A549 (cell line): ENCODE data around the gene ARID1B. TPM values are rescaled to one million over a fixed set of nuclear protein-coding genes. Genes with fewer than 3 reads are reported as not detected.

Source experiments
- ATAC-seq, 2 experiments: fragments of 200-7000 bp in 1 of 2; fragments of >200 bp in 1 of 2; cut with Nextera tagmentation in 1 of 2; cut with Tn5 transposase in 1 of 2; 3 replicates each; pipeline versions ENCODE4 v1.8.0 to v1.9.1; 2018 to 2020; ENCODE audit warnings: mild to moderate bottlenecking in 1 of 2, moderate library complexity in 1 of 2
- CTCF ChIA-PET: fragments of 300-600 bp; sonication (Branson Sonifier 250); formaldehyde crosslinking; extraction: SDS; loops from one replicate; lab custom pipeline; 2021; ENCODE audit warnings: antibody characterized with exemption, inconsistent platforms; lab: Yijun Ruan, JAX
- POLR2A ChIA-PET: fragments of 350-600 bp; formaldehyde crosslinking; extraction: SDS; loops from one replicate; lab custom pipeline; 2021; ENCODE audit warnings: antibody characterized with exemption, inconsistent platforms; lab: Yijun Ruan, JAX
- DNase-seq, 2 experiments: peaks; one replicate each; pipeline versions ENCODE4 v3.0.0 to v3.0.0-alpha.2; 2011 to 2016; ENCODE audit warnings: low read depth in 1 of 2, low spot score in 1 of 2
- FAIRE-seq: peaks from 2 replicates; lab custom pipeline; 2011; peaks lifted over from hg19 to GRCh38; lab: Jason Lieb, UNC
- H3K27ac ChIP-seq, 2 experiments: fragments of >200 bp; sonication (Bioruptor Twin); formaldehyde crosslinking; 3 replicates each; pipeline ENCODE4 v1.5.1; 2016 to 2017
- H3K4me1 ChIP-seq: fragments of >200 bp; sonication (Bioruptor Twin); formaldehyde crosslinking; 3 replicates; pipeline ENCODE4 v1.6.1; 2016
- H3K4me2 ChIP-seq: fragments of >200 bp; sonication (Bioruptor Twin); formaldehyde crosslinking; 3 replicates; pipeline ENCODE4 v1.6.1; 2016
- H3K4me3 ChIP-seq: fragments of >200 bp; sonication (Bioruptor Twin); formaldehyde crosslinking; 3 replicates; pipeline ENCODE4 v1.5.1; 2016
- H3K9me3 ChIP-seq: fragments of >200 bp; sonication (Bioruptor Twin); formaldehyde crosslinking; 3 replicates; pipeline ENCODE4 v1.6.1; 2016
- ATOH8 ChIP-seq: fragments of 250-450 bp; sonication (Bioruptor Pico); IDR thresholded peaks from 2 replicates; pipeline ENCODE4 v1.5.0; 2020; ENCODE audit warnings: low read depth, mild to moderate bottlenecking, moderate library complexity
- BHLHE40 ChIP-seq: IDR thresholded peaks from 2 replicates; pipeline ENCODE4 v1.6.1; 2012; ENCODE audit warnings: low read depth, low read length, inconsistent platforms
- CBX2 ChIP-seq: fragments of 200-600 bp; sonication (generic); IDR thresholded peaks from 2 replicates; pipeline ENCODE4 v1.6.1; 2016; ENCODE audit warnings: low read depth, mild to moderate bottlenecking, borderline replicate concordance
- CBX8 ChIP-seq: fragments of 200-600 bp; sonication (generic); IDR thresholded peaks from 2 replicates; pipeline ENCODE4 v1.6.1; 2016
- CEBPB ChIP-seq, 2 experiments: fragments of >200 bp in 1 of 2; sonication (Bioruptor Twin) in 1 of 2; formaldehyde crosslinking in 1 of 2; IDR thresholded peaks; 2 replicates each; pipeline ENCODE4 v1.6.1; 2012 to 2016
- EP300 ChIP-seq, 2 experiments: fragments of >200 bp; sonication (Bioruptor Twin); formaldehyde crosslinking; IDR thresholded peaks; 2 replicates in 1 of 2; 3 replicates in 1 of 2; pipeline ENCODE4 v1.6.1; 2016 to 2017
- HEYL ChIP-seq: fragments of 250-450 bp; sonication (Bioruptor Pico); IDR thresholded peaks from 2 replicates; pipeline ENCODE4 v1.8.0; 2021; ENCODE audit warnings: mild to moderate bottlenecking, moderate library complexity
- HOXA7 ChIP-seq: fragments of 250-450 bp; sonication (Bioruptor Pico); IDR thresholded peaks from 2 replicates; pipeline ENCODE4 v1.5.0; 2020; ENCODE audit warnings: mild to moderate bottlenecking, moderate library complexity
- HOXB5 ChIP-seq: fragments of 250-450 bp; sonication (Bioruptor Pico); IDR thresholded peaks from 2 replicates; pipeline ENCODE4 v1.5.0; 2020; ENCODE audit warnings: mild to moderate bottlenecking, moderate library complexity
- JUNB ChIP-seq: fragments of >200 bp; sonication (Bioruptor Twin); formaldehyde crosslinking; IDR thresholded peaks from 2 replicates; pipeline ENCODE4 v1.6.1; 2016
- KDM1A ChIP-seq: fragments of 200-600 bp; sonication (generic); IDR thresholded peaks from 2 replicates; pipeline ENCODE4 v1.6.1; 2016; ENCODE audit warnings: low read depth, mild to moderate bottlenecking
- KDM5A ChIP-seq: fragments of 200-600 bp; sonication (generic); IDR thresholded peaks from 2 replicates; pipeline ENCODE4 v1.6.1; 2016; ENCODE audit warnings: antibody characterized with exemption, mild to moderate bottlenecking
- MAFK ChIP-seq: fragments of 450-650 bp; IDR thresholded peaks from 2 replicates; pipeline ENCODE4 v1.6.1; 2014; ENCODE audit not compliant: partially characterized antibody
- MAX ChIP-seq: IDR thresholded peaks from 2 replicates; pipeline ENCODE4 v1.6.1; 2012
- NFE2L2 ChIP-seq: fragments of 150-350 bp; conservative IDR thresholded peaks from 2 replicates; pipeline ENCODE4 v1.6.1; 2014; ENCODE audit warnings: low read length
- PHF8 ChIP-seq: fragments of 200-600 bp; sonication (generic); IDR thresholded peaks from 2 replicates; pipeline ENCODE4 v1.6.1; 2016; ENCODE audit warnings: low read depth, mild to moderate bottlenecking, antibody characterized with exemption, moderate library complexity, borderline replicate concordance
- RAD21 ChIP-seq, 2 experiments: fragments of >200 bp in 1 of 2; sonication (Bioruptor Twin) in 1 of 2; formaldehyde crosslinking in 1 of 2; IDR thresholded peaks in 1 of 2; conservative IDR thresholded peaks in 1 of 2; 2 replicates in 1 of 2; 3 replicates in 1 of 2; pipeline ENCODE4 v1.6.1; 2012 to 2018; ENCODE audit warnings: inconsistent platforms in 1 of 2
- RARB ChIP-seq: fragments of 250-450 bp; sonication (Bioruptor Pico); IDR thresholded peaks from 2 replicates; pipeline ENCODE4 v1.8.0; 2021; ENCODE audit warnings: mild to moderate bottlenecking, moderate library complexity
- REST ChIP-seq: fragments of 200-600 bp; sonication (generic); IDR thresholded peaks from 2 replicates; pipeline ENCODE4 v1.6.1; 2016; ENCODE audit warnings: antibody characterized with exemption, mild to moderate bottlenecking, moderate library complexity
- RNF2 ChIP-seq: fragments of 200-600 bp; sonication (generic); IDR thresholded peaks from 2 replicates; pipeline ENCODE4 v1.6.1; 2016; ENCODE audit warnings: low read depth, mild to moderate bottlenecking, antibody characterized with exemption, moderate library complexity, borderline replicate concordance
- SMC3 ChIP-seq: fragments of >200 bp; sonication (Bioruptor Twin); formaldehyde crosslinking; IDR thresholded peaks from 3 replicates; pipeline ENCODE4 v1.6.1; 2018; ENCODE audit warnings: inconsistent platforms
- SREBF2 ChIP-seq: fragments of 450-650 bp; IDR thresholded peaks from 2 replicates; pipeline ENCODE4 v1.6.1; 2014; ENCODE audit warnings: mild to moderate bottlenecking, moderate library complexity
- TFCP2L1 ChIP-seq: fragments of 250-450 bp; sonication (Bioruptor Pico); IDR thresholded peaks from 2 replicates; pipeline ENCODE4 v1.5.0; 2021; ENCODE audit warnings: mild to moderate bottlenecking
- USF2 ChIP-seq: fragments of 450-650 bp; IDR thresholded peaks from 2 replicates; pipeline ENCODE4 v1.6.1; 2014; ENCODE audit warnings: antibody characterized with exemption
- ZNF302 ChIP-seq: fragments of 250-450 bp; sonication (Bioruptor Pico); IDR thresholded peaks from 2 replicates; pipeline ENCODE4 v1.9.0; 2021; ENCODE audit warnings: inconsistent platforms, mild to moderate bottlenecking, moderate library complexity
- WGBS: methylation state at CpG from one replicate; pipeline ENCODE4 v1.1.6; 2017; ENCODE audit errors: missing lambda C conversion rate; 5-methylcytosine and 5-hydroxymethylcytosine counted together
- polyA plus RNA-seq, 4 experiments: library from polyadenylated mRNA; depleted of rRNA in 3 of 4; stranded (reverse); fragments of >200 nt; fragmentation: RNase III in 1 of 4; extraction: RNeasy Plus Mini Kit Qiagen cat#74134 plus additional on column Dnase treatment in 1 of 4; gene quantifications; 2 replicates in 3 of 4; 3 replicates in 1 of 4; pipeline ENCODE4 v1.2.3, GENCODE V29; 2011 to 2017

Gene ARID1B
- polyA plus RNA-seq, 2 of the 4 experiments (the other 2 are of a cell fraction) = 13.5 to 16.3 TPM

GRCh38 chr6:157221817-157222175 is 444.6 kb downstream of the ARID1B start (continued):
- TF ChIP-seq REST = no peak
- TF ChIP-seq EP300 (IDR thresholded peaks at IDR 0.05) = no peak
- TF ChIP-seq MAX = no peak
- TF ChIP-seq RNF2 = no peak
- no peak for TF ChIP-seq KDM1A
- TF ChIP-seq, all 56 proteins: peak for 0

GRCh38 chr6:157222201-157222981 is 445.2 kb downstream of the ARID1B start:
- Histone ChIP-seq H3K4me3 (no peak overlapping the region), H3K9me3 (no peaks in the 10 kb centered on the region), H3K27ac (no peak overlapping the region), H3K4me1 (peaks cover 5% of the 10 kb centered on the region; the same call in 1 of the 3 replicates), H3K4me2 (no peak overlapping the region)
- 90% methylated on average over 14 of the region's 17 CpGs for WGBS
- POLR2A ChIA-PET = no interaction called here
- no peak for DNase-seq
- CTCF ChIA-PET = interaction anchor here (2.2 kb wide), 1 partner anchor 12 kb away, joined by 5 read pairs; no protein-coding TSS in a partner anchor
- FAIRE-seq = no peak
- TF ChIP-seq HOXB5 (CRISPR knock-in tag) = no peak
- no peak for TF ChIP-seq MAFK
- TF ChIP-seq REST = no peak
- no peak for TF ChIP-seq CBX2
- TF ChIP-seq RAD21 (conservative IDR thresholded peaks at IDR 0.05 in 1 of 2, IDR thresholded peaks at IDR 0.05 in 1 of 2) = no peak
- TF ChIP-seq USF2 = no peak
- TF ChIP-seq SMC3 = no peak
- TF ChIP-seq HOXA7 = no peak
- no peak for TF ChIP-seq CBX8
- TF ChIP-seq, all 56 proteins: peak for 0
- no peak for ATAC-seq

- ATAC-seq = no peak
- TF ChIP-seq RARB (CRISPR knock-in tag) = no peak
- TF ChIP-seq CEBPB (IDR thresholded peaks at IDR 0.05) = no peak
- TF ChIP-seq PHF8 = no peak
- no peak for TF ChIP-seq ZNF302
- TF ChIP-seq KDM5A = no peak
- TF ChIP-seq TFCP2L1 (CRISPR knock-in tag) = no peak
- TF ChIP-seq SREBF2 = no peak
- TF ChIP-seq NFE2L2 = no peak
- no peak for TF ChIP-seq HEYL
- TF ChIP-seq CBX8 = no peak
- TF ChIP-seq JUNB = no peak
- TF ChIP-seq ATOH8 (CRISPR knock-in tag) = no peak
- TF ChIP-seq BHLHE40 = no peak
These were observed 445.8 kb downstream of the ARID1B start for GRCh38 chr6:157223021-157223430.

More at GRCh38 chr6:157223021-157223430, 445.8 kb downstream of the ARID1B start:
- H3K27ac ChIP-seq = no peak overlapping the region
- DNase-seq (no peak), FAIRE-seq (no peak)
- H3K4me1 ChIP-seq = peaks cover 5% of the 10 kb centered on the region; the same call in 1 of the 3 replicates
- no peaks in the 10 kb centered on the region for H3K9me3 ChIP-seq
- ChIA-PET CTCF (no interaction called here), POLR2A (no interaction called here)
- 88% methylated on average over 6 of the region's 11 CpGs for WGBS
- H3K4me2 ChIP-seq = no peak overlapping the region
- H3K4me3 ChIP-seq = no peak overlapping the region
